Measurements from ENCODE around the gene ZFP28. TPM values are rescaled to one million over a fixed set of nuclear protein-coding genes. Genes with fewer than 3 reads are reported as not detected.

ZFP28 gene
- total RNA-seq, 4 donors from 2014 or later, result 1.3 to 6.9 (median 3.1) TPM

DNA sequence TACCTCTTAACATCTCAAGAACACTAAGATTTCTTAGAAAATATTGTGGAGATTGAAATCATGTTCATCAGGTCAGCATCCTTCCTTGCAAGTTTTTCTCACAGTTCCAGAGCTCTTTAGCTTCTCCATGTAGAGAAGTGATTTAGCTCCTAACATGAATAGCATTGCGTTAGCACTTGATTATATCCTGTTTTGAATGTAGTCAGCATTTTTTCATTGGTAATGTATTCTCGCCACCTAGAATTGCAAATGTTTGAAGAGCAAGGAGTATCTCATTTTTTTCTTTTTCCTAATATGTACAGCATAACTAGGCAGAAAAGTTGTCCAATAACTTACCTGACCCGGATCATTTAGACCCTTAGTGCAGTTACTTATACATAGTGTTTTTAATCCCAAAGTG lies 35.2 kb downstream of the ZFP28 start:
- Histone ChIP-seq H3K4me1 (no peaks in the 10 kb centered on the region), H3K27me3 (no peaks in the 10 kb centered on the region), H3K9me3 (peaks cover 16 to 100% (median 88%) of the 10 kb centered on the region in 3 donors), H3K4me3 (no peak overlapping the region), H3K27ac (no peak overlapping the region), H3K36me3 (peaks cover 4 to 88% (median 15%) of the 10 kb centered on the region in 3 donors)
- DNase-seq, result no peak
- intact Hi-C loops (cut with DNase I), result no loop called here
- 90 to 97% methylated on average over 3 of the region's 3 CpGs for WGBS, 2 donors
- TF ChIP-seq, protein P1, sequence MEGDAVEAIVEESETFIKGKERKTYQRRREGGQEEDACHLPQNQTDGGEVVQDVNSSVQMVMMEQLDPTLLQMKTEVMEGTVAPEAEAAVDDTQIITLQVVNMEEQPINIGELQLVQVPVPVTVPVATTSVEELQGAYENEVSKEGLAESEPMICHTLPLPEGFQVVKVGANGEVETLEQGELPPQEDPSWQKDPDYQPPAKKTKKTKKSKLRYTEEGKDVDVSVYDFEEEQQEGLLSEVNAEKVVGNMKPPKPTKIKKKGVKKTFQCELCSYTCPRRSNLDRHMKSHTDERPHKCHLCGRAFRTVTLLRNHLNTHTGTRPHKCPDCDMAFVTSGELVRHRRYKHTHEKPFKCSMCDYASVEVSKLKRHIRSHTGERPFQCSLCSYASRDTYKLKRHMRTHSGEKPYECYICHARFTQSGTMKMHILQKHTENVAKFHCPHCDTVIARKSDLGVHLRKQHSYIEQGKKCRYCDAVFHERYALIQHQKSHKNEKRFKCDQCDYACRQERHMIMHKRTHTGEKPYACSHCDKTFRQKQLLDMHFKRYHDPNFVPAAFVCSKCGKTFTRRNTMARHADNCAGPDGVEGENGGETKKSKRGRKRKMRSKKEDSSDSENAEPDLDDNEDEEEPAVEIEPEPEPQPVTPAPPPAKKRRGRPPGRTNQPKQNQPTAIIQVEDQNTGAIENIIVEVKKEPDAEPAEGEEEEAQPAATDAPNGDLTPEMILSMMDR (IDR thresholded peaks at IDR 0.05), result no peak
- no peak for TF ChIP-seq POLR2A (IDR thresholded peaks at IDR 0.05)

- intact Hi-C loops (cut with DNase I), result no loop called here
- Histone ChIP-seq H3K4me3 (no peak overlapping the region), H3K4me1 (no peaks in the 10 kb centered on the region), H3K9me3 (peaks cover 25 to 100% (median 97%) of the 10 kb centered on the region in 3 donors), H3K27me3 (no peaks in the 10 kb centered on the region), H3K27ac (no peak overlapping the region), H3K36me3 (peaks cover 4 to 49% (median 5%) of the 10 kb centered on the region in 3 donors)
- 95% methylated on average over 11 of the region's 11 CpGs for WGBS, 2 donors
- DNase-seq, result no peak
- no peak for TF ChIP-seq POLR2A (IDR thresholded peaks at IDR 0.05)
- TF ChIP-seq, protein P1 (IDR thresholded peaks at IDR 0.05), result no peak
Measured at GRCh38 chr19:56577719-56578602, 39.2 kb downstream of the ZFP28 start.

DNA sequence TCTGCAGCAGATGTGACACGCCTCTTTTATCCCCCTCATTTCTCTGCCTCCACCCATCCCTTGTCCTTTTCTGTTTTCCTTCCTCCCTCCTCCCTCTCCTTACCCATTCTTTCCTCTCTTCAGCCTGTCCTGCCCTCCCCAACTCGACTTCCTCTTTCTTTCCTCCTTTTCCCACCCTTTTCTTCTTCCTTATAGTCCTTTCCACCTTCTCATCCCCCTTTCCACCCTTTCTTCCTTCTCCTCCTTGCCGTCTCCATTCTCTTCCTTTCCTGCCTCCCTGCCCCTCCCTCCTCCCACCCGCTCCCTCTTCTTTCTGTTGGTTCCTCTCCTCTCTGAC lies 55.7 kb downstream of the ZFP28 start:
- Histone ChIP-seq H3K27me3 (no peaks in the 10 kb centered on the region), H3K36me3 (peaks cover 0 to 22% (median 0%) of the 10 kb centered on the region in 3 donors), H3K27ac (peak overlapping the region in 2 of 4 donors; percentile 83 to 85), H3K9me3 (peaks cover 0 to 38% (median 0%) of the 10 kb centered on the region in 3 donors), H3K4me1 (peaks cover 0 to 21% (median 9%) of the 10 kb centered on the region in 3 donors), H3K4me3 (peak overlapping the region in 3 of 4 donors; percentile 89 to 100 (median 90))
- DNase-seq, result no peak
- TF ChIP-seq, protein P1 (IDR thresholded peaks at IDR 0.05), result no peak
- TF ChIP-seq POLR2A (IDR thresholded peaks at IDR 0.05), result no peak
- intact Hi-C loops (cut with DNase I), result no loop called here
- WGBS, 2 donors, result 60 to 62% methylated on average over 4 of the region's 4 CpGs

GRCh38 chr19:56594783-56595547 lies 56.2 kb downstream of the ZFP28 start, which contains the start of gene ZNF71:
Gene ZNF71, plus strand, starts transcription at chr19:56595302. Its CDS starts 6,257 bp downstream, at chr19:56601559.
- Histone ChIP-seq H3K27ac (peak within 1 kb of the TSS; percentile 79 to 88 (median 84)), H3K36me3 (peaks cover 0 to 22% (median 0%) of the 10 kb centered on the region in 3 donors), H3K4me3 (peak within 1 kb of the TSS; percentile 80 to 100 (median 90)), H3K9me3 (peaks cover 0 to 33% (median 0%) of the 10 kb centered on the region in 3 donors), H3K4me1 (peaks cover 0 to 21% (median 9%) of the 10 kb centered on the region in 3 donors), H3K27me3 (no peaks in the 10 kb centered on the region)
- peak; percentile 41 for DNase-seq
- TF ChIP-seq, protein P1 (IDR thresholded peaks at IDR 0.05), result peak in 1 of 6 experiments; percentile 37
- peak in 1 of 4 donors; percentile 13 for TF ChIP-seq POLR2A (IDR thresholded peaks at IDR 0.05)
- WGBS, 2 donors, result 1 to 3% methylated on average over 15 to 19 of the region's 52 CpGs
- intact Hi-C loops (cut with DNase I), result no loop called here
